B cell (primary cell): ENCODE data around the gene PSMB5. TPM values are rescaled to one million over a fixed set of nuclear protein-coding genes. Genes with fewer than 3 reads are reported as not detected.

ENCODE experiments used
- ATAC-seq: fragments of 200-7000 bp; cut with Tn5 transposase; one replicate; pipeline ENCODE4 v1.10.0; 2021; ENCODE audit warnings: low read depth, mild to moderate bottlenecking, moderate number of reproducible peaks, moderate library complexity
- CTCF ChIA-PET: fragments of 350-600 bp; sonication (Branson Sonifier 250); formaldehyde crosslinking; loops from one replicate; lab custom pipeline; 2021; ENCODE audit warnings: antibody characterized with exemption, inconsistent platforms; lab: Charles Lee
- POLR2A ChIA-PET: fragments of 350-600 bp; sonication (Branson Sonifier 250); formaldehyde crosslinking; loops from one replicate; lab custom pipeline; 2021; ENCODE audit warnings: antibody characterized with exemption; lab: Charles Lee
- DNase-seq: peaks from one replicate; pipeline ENCODE4 v3.0.0; 2013
- H2AFZ ChIP-seq: 2 replicates; pipeline ENCODE4 v1.6.1; 2012; ENCODE audit warnings: mild to moderate bottlenecking, low read depth, low read length; ENCODE audit not compliant: insufficient read depth, poor library complexity, severe bottlenecking
- H3K27ac ChIP-seq, 2 donors: 1 replicate in 1 of 2; 2 replicates in 1 of 2; pipeline ENCODE4 v1.5.1; 2012 to 2013; ENCODE audit warnings: low read length in 2 of 2, mild to moderate bottlenecking in 2 of 2, moderate library complexity in 1 of 2
- H3K27me3 ChIP-seq, 4 experiments: fragments of 200-600 bp in 1 of 4; sonication (generic) in 1 of 4; replicated peaks in 1 of 4; 1 replicate in 2 of 4; 2 replicates in 2 of 4; pipeline versions ENCODE4 v1.6.1 to v1.7.0; 2013 to 2016; ENCODE audit warnings: low read length in 3 of 4, mild to moderate bottlenecking in 2 of 4, mixed read lengths in 1 of 4, moderate library complexity in 1 of 4; ENCODE audit not compliant: insufficient read depth in 4 of 4, control insufficient read depth in 3 of 4; ENCODE audit errors: control extremely low read depth in 1 of 4
- H3K36me3 ChIP-seq, 2 experiments: replicated peaks in 1 of 2; 1 replicate in 1 of 2; 2 replicates in 1 of 2; pipeline versions ENCODE4 v1.6.1 to v1.7.1; 2013; ENCODE audit warnings: low read length in 1 of 2; ENCODE audit not compliant: insufficient read depth in 2 of 2, control insufficient read depth in 1 of 2; ENCODE audit errors: control extremely low read depth in 1 of 2, extremely low read depth in 1 of 2
- H3K4me1 ChIP-seq, 2 donors: fragments of 200-600 bp in 1 of 2; sonication (generic) in 1 of 2; 1 replicate in 1 of 2; 2 replicates in 1 of 2; pipeline versions ENCODE4 v1.5.1 to v1.6.1; 2013 to 2017; ENCODE audit warnings: low read length in 2 of 2; ENCODE audit not compliant: control insufficient read depth in 2 of 2, insufficient read depth in 2 of 2
- H3K4me2 ChIP-seq: replicated peaks from 2 replicates; pipeline ENCODE3; 2012; ENCODE audit warnings: mild to moderate bottlenecking, low read depth, low read length; ENCODE audit not compliant: poor library complexity, severe bottlenecking
- H3K4me3 ChIP-seq, 5 experiments: fragments of 200-600 bp in 1 of 5; sonication (generic) in 1 of 5; 1 replicate in 3 of 5; 2 replicates in 2 of 5; pipeline versions ENCODE4 v1.5.1 to v1.7.0; 2011 to 2016; ENCODE audit warnings: low read length in 4 of 5, mild to moderate bottlenecking in 4 of 5, low read depth in 2 of 5, control low read depth in 1 of 5, moderate library complexity in 1 of 5; ENCODE audit not compliant: insufficient read depth in 1 of 5; ENCODE audit errors: control extremely low read depth in 1 of 5, extremely low read depth in 1 of 5
- H3K79me2 ChIP-seq: fragments of 200-600 bp; sonication (generic); one replicate; pipeline ENCODE4 v1.6.0; 2016; ENCODE audit warnings: low read length; ENCODE audit not compliant: control insufficient read depth, insufficient read depth
- H3K9ac ChIP-seq: fragments of 200-600 bp; sonication (generic); 2 replicates; pipeline ENCODE4 v1.6.1; 2017; ENCODE audit warnings: mild to moderate bottlenecking, low read length, moderate library complexity
- H3K9me3 ChIP-seq, 3 donors: one replicate each; pipeline versions ENCODE4 v1.6.1 to v1.7.1; 2013; ENCODE audit warnings: low read length in 2 of 3; ENCODE audit not compliant: control insufficient read depth in 2 of 3, insufficient read depth in 1 of 3; ENCODE audit errors: control extremely low read depth in 1 of 3
- H4K20me1 ChIP-seq: 2 replicates; pipeline ENCODE4 v1.6.0; 2012; ENCODE audit warnings: mild to moderate bottlenecking, low read length; ENCODE audit not compliant: insufficient read depth, control insufficient read depth, poor library complexity, severe bottlenecking
- H3K27ac Mint-ChIP-seq: one replicate; pipeline ENCODE4 v1.8.0; 2021; ENCODE audit warnings: mixed read lengths
- H3K27me3 Mint-ChIP-seq: one replicate; pipeline ENCODE4 v1.8.0; 2021; ENCODE audit warnings: mixed read lengths
- H3K4me1 Mint-ChIP-seq: one replicate; pipeline ENCODE4 v1.8.0; 2021; ENCODE audit warnings: mixed read lengths
- H3K4me3 Mint-ChIP-seq: one replicate; pipeline ENCODE4 v1.8.0; 2021; ENCODE audit warnings: mixed read lengths
- H3K9me3 Mint-ChIP-seq: one replicate; pipeline ENCODE4 v1.8.0; 2022; ENCODE audit warnings: mixed read lengths; ENCODE audit not compliant: insufficient read depth
- CTCF ChIP-seq: fragments of 200-600 bp; IDR thresholded peaks from one replicate; pipeline ENCODE4 v1.8.0; 2022; ENCODE audit warnings: antibody characterized with exemption, mild to moderate bottlenecking
- EZH2 ChIP-seq: IDR thresholded peaks from 2 replicates; pipeline ENCODE4 v1.6.1; 2012; ENCODE audit warnings: borderline replicate concordance, low read depth, mild to moderate bottlenecking, moderate library complexity, low read length; ENCODE audit not compliant: insufficient read depth, poor library complexity, severe bottlenecking
- WGBS: methylation state at CpG from one replicate; pipeline ENCODE4 v1.1.5; 2013; ENCODE audit warnings: missing lambda C conversion rate; ENCODE audit not compliant: insufficient coverage; 5-methylcytosine and 5-hydroxymethylcytosine counted together
- intact Hi-C: fragments of 100-400 bp; cut with micrococcal nuclease; formaldehyde crosslinking; loops from one replicate; pipeline ENCODE4 v1.10.0; 2022
- polyA plus RNA-seq: library from polyadenylated mRNA; depleted of rRNA; stranded (reverse); fragments of >200 nt; gene quantifications from 2 replicates; pipeline ENCODE4 v1.2.3, GENCODE V29; 2012
- total RNA-seq, 2 donors: library from RNA; stranded (reverse); fragments of 120-200 nt in 1 of 2; gene quantifications; 1 replicate in 1 of 2; 2 replicates in 1 of 2; pipeline versions ENCODE4 v1.2.3 to v1.2.4, GENCODE V29; 2013 to 2022

PSMB5 gene
- total and polyA plus RNA-seq, 2 donors (not counting 1 experiment from before 2014, with no cell fraction given): 16.5 to 29.0 TPM

GRCh38 chr14:22982477-22983245 is 52.0 kb downstream of the PSMB5 start, which contains the start of gene AJUBA:
Gene AJUBA, minus strand, starts transcription at chr14:22982551. Its CDS starts 285 bp downstream, at chr14:22982266.
- Histone ChIP-seq H3K4me3 (peak within 1 kb of the TSS; percentile 58 to 86 (median 75)), H3K4me1 (peaks cover 26 to 31% of the 10 kb centered on the region in 2 donors), H3K9ac (peak within 1 kb of the TSS; percentile 71), H3K36me3 (peaks cover 0 to 3% of the 10 kb centered on the region in 2 experiments), H3K9me3 (peaks cover 0 to 8% (median 0%) of the 10 kb centered on the region in 3 donors), H2AFZ (peak within 1 kb of the TSS; percentile 90), H3K4me2 (peak within 1 kb of the TSS; percentile 95), H4K20me1 (no peaks in the 10 kb centered on the region), H3K27me3 (peaks cover 0 to 31% (median 15%) of the 10 kb centered on the region in 4 experiments), H3K27ac (no peak within 1 kb of the TSS), H3K79me2 (no peaks in the 10 kb centered on the region)
- ATAC-seq (peak; percentile 64), DNase-seq (peak; percentile 80)
- WGBS: 1% methylated on average over 48 of the region's 48 CpGs
- intact Hi-C loops: loop anchor here (1.0 to 10.0 kb wide), 8 partner anchors 9 to 668 kb away; partner anchors contain the start of genes HAUS4 and LRP10
- H3K27ac Mint-ChIP-seq: no peak within 1 kb of the TSS
- peaks cover 11% of the 10 kb centered on the region for H3K4me1 Mint-ChIP-seq
- no peak within 1 kb of the TSS for H3K4me3 Mint-ChIP-seq
- CTCF ChIA-PET: interaction anchor here (0.5 to 36.3 kb wide), 29 partner anchors 10 to 662 kb away, joined by 3 to 1134 read pairs (median 5); partner anchors contain the start of genes C14orf93, CDH24, PRMT5 and RBM23
- TF ChIP-seq CTCF: no peak
- TF ChIP-seq EZH2: no peak
- H3K27me3 Mint-ChIP-seq: peaks cover 4% of the 10 kb centered on the region
- POLR2A ChIA-PET: interaction anchor here (0.7 to 2.0 kb wide), 2 partner anchors 74 to 75 kb away, joined by 4 to 6 read pairs; no protein-coding TSS in a partner anchor
- no peaks in the 10 kb centered on the region for H3K9me3 Mint-ChIP-seq
